Activated T-cell treated with anti-CD3 and anti-CD28 coated beads, Interleukin-2, amount 50 U/mL, for 4 hours (primary cell): ENCODE results near the gene NINJ2. TPM values are rescaled to one million over a fixed set of nuclear protein-coding genes. Genes with fewer than 3 reads are reported as not detected.

Experiments used
- ATAC-seq, 2 donors: fragments of 200-7000 bp; cut with Tn5 transposase; one replicate each; pipeline ENCODE4 v1.10.0; 2021
- DNase-seq: peaks from one replicate; pipeline ENCODE4 v3.0.0-alpha.2; 2020
- H3K27me3 Mint-ChIP-seq: one replicate; pipeline ENCODE4 v1.8.0; 2021; ENCODE audit warnings: low read depth, mixed read lengths
- H3K36me3 Mint-ChIP-seq: one replicate; pipeline ENCODE4 v1.8.0; 2022; ENCODE audit warnings: mixed read lengths; ENCODE audit not compliant: insufficient read depth
- H3K4me1 Mint-ChIP-seq: one replicate; pipeline ENCODE4 v1.8.0; 2021; ENCODE audit warnings: low read depth, mixed read lengths
- H3K4me3 Mint-ChIP-seq: one replicate; pipeline ENCODE4 v1.8.0; 2021; ENCODE audit warnings: mild to moderate bottlenecking, moderate library complexity, mixed read lengths
- H3K9me3 Mint-ChIP-seq: one replicate; pipeline ENCODE4 v1.8.0; 2021; ENCODE audit warnings: mixed read lengths
- total RNA-seq, 3 donors: library from RNA; stranded (reverse); gene quantifications; one replicate each; pipeline ENCODE4 v1.2.1, GENCODE V29; 2021

The NINJ2 gene
- total RNA-seq, 3 donors from 2014 or later = 2.6 to 3.7 (median 2.7) TPM

- DNase-seq (no peak), ATAC-seq (no peak)
- Mint-ChIP-seq H3K9me3 (no peaks in the 10 kb centered on the region), H3K4me3 (no peak overlapping the region), H3K27me3 (peaks cover 10% of the 10 kb centered on the region), H3K36me3 (no peaks in the 10 kb centered on the region), H3K4me1 (peaks cover 10% of the 10 kb centered on the region)
These were observed 116.9 kb downstream of the NINJ2 start for GRCh38 chr12:546265-546919.

- Mint-ChIP-seq H3K4me1 (peaks cover 9% of the 10 kb centered on the region), H3K9me3 (no peaks in the 10 kb centered on the region), H3K4me3 (no peak overlapping the region), H3K36me3 (no peaks in the 10 kb centered on the region), H3K27me3 (peaks cover 10% of the 10 kb centered on the region)
- ATAC-seq (no peak), DNase-seq (no peak)
These were observed 117.4 kb downstream of the NINJ2 start for GRCh38 chr12:545835-546234.

GRCh38 chr12:544941-545635 is 118.2 kb downstream of the NINJ2 start:
- H3K9me3 Mint-ChIP-seq = no peaks in the 10 kb centered on the region
- ATAC-seq (no peak), DNase-seq (no peak)
- peaks cover 10% of the 10 kb centered on the region for H3K27me3 Mint-ChIP-seq
- peaks cover 14% of the 10 kb centered on the region for H3K4me1 Mint-ChIP-seq
- no peak overlapping the region for H3K4me3 Mint-ChIP-seq
- H3K36me3 Mint-ChIP-seq = no peaks in the 10 kb centered on the region

- Mint-ChIP-seq H3K36me3 (no peaks in the 10 kb centered on the region), H3K27me3 (peaks cover 10% of the 10 kb centered on the region), H3K9me3 (no peaks in the 10 kb centered on the region), H3K4me3 (no peak overlapping the region), H3K4me1 (peaks cover 23% of the 10 kb centered on the region)
- ATAC-seq = no peak
- no peak for DNase-seq
These were observed 119.1 kb downstream of the NINJ2 start for GRCh38 chr12:544142-544541.

- H3K36me3 Mint-ChIP-seq = no peaks in the 10 kb centered on the region
- no peaks in the 10 kb centered on the region for H3K9me3 Mint-ChIP-seq
- DNase-seq (no peak), ATAC-seq (no peak)
- H3K4me3 Mint-ChIP-seq = no peak overlapping the region
- H3K27me3 Mint-ChIP-seq = peaks cover 10% of the 10 kb centered on the region
- H3K4me1 Mint-ChIP-seq = peaks cover 30% of the 10 kb centered on the region
These were observed 120.2 kb downstream of the NINJ2 start for GRCh38 chr12:543114-543451.

- Mint-ChIP-seq H3K36me3 (no peaks in the 10 kb centered on the region), H3K4me3 (no peak overlapping the region), H3K4me1 (peaks cover 30% of the 10 kb centered on the region), H3K27me3 (peaks cover 10% of the 10 kb centered on the region), H3K9me3 (no peaks in the 10 kb centered on the region)
- ATAC-seq = no peak
- no peak for DNase-seq
These were observed 120.7 kb downstream of the NINJ2 start for GRCh38 chr12:542395-543113.

GRCh38 chr12:541676-542324 is 121.4 kb downstream of the NINJ2 start:
- no peak overlapping the region for H3K4me3 Mint-ChIP-seq
- no peaks in the 10 kb centered on the region for H3K9me3 Mint-ChIP-seq
- ATAC-seq (no peak), DNase-seq (no peak)
- H3K27me3 Mint-ChIP-seq = peaks cover 7% of the 10 kb centered on the region
- H3K36me3 Mint-ChIP-seq = no peaks in the 10 kb centered on the region
- peaks cover 27% of the 10 kb centered on the region for H3K4me1 Mint-ChIP-seq

GRCh38 chr12:539540-540310 is 123.5 kb downstream of the NINJ2 start:
- Mint-ChIP-seq H3K4me3 (no peak overlapping the region), H3K36me3 (no peaks in the 10 kb centered on the region), H3K9me3 (no peaks in the 10 kb centered on the region), H3K27me3 (peaks cover 5% of the 10 kb centered on the region), H3K4me1 (peaks cover 26% of the 10 kb centered on the region)
- no peak for DNase-seq
- no peak for ATAC-seq

- H3K36me3 Mint-ChIP-seq = no peaks in the 10 kb centered on the region
- peaks cover 21% of the 10 kb centered on the region for H3K4me1 Mint-ChIP-seq
- H3K27me3 Mint-ChIP-seq = no peaks in the 10 kb centered on the region
- H3K4me3 Mint-ChIP-seq = no peak overlapping the region
- ATAC-seq (peak; percentile 89 to 90), DNase-seq (peak; percentile 34)
- H3K9me3 Mint-ChIP-seq = no peaks in the 10 kb centered on the region
These were observed 124.3 kb downstream of the NINJ2 start for GRCh38 chr12:538731-539539.

- H3K9me3 Mint-ChIP-seq = no peaks in the 10 kb centered on the region
- peaks cover 21% of the 10 kb centered on the region for H3K4me1 Mint-ChIP-seq
- no peaks in the 10 kb centered on the region for H3K27me3 Mint-ChIP-seq
- DNase-seq (no peak), ATAC-seq (no peak)
- H3K36me3 Mint-ChIP-seq = no peaks in the 10 kb centered on the region
- H3K4me3 Mint-ChIP-seq = no peak overlapping the region
These were observed 125.5 kb downstream of the NINJ2 start for GRCh38 chr12:537772-538171.

- no peaks in the 10 kb centered on the region for H3K27me3 Mint-ChIP-seq
- peaks cover 21% of the 10 kb centered on the region for H3K4me1 Mint-ChIP-seq
- H3K9me3 Mint-ChIP-seq = peaks cover 5% of the 10 kb centered on the region
- no peaks in the 10 kb centered on the region for H3K36me3 Mint-ChIP-seq
- no peak for ATAC-seq
- no peak overlapping the region for H3K4me3 Mint-ChIP-seq
- no peak for DNase-seq
These were observed 126.4 kb downstream of the NINJ2 start for GRCh38 chr12:536751-537245.

GRCh38 chr12:535396-535795 is 127.8 kb downstream of the NINJ2 start:
- DNase-seq (no peak), ATAC-seq (no peak)
- H3K36me3 Mint-ChIP-seq = no peaks in the 10 kb centered on the region
- peaks cover 19% of the 10 kb centered on the region for H3K4me1 Mint-ChIP-seq
- H3K9me3 Mint-ChIP-seq = peaks cover 5% of the 10 kb centered on the region
- H3K4me3 Mint-ChIP-seq = no peak overlapping the region
- no peaks in the 10 kb centered on the region for H3K27me3 Mint-ChIP-seq

GRCh38 chr12:534216-534615 is 129.0 kb downstream of the NINJ2 start:
- Mint-ChIP-seq H3K27me3 (no peaks in the 10 kb centered on the region), H3K4me3 (no peak overlapping the region), H3K36me3 (no peaks in the 10 kb centered on the region), H3K9me3 (peaks cover 7% of the 10 kb centered on the region), H3K4me1 (peaks cover 7% of the 10 kb centered on the region)
- ATAC-seq (no peak), DNase-seq (no peak)
